Breast epithelium (tissue), 3 donors: ENCODE data around the gene HDAC4.

Source experiments
- CTCF ChIP-seq, 3 donors: fragments of 450-650 bp; IDR thresholded peaks; one replicate each; pipeline ENCODE4 v1.5.1; 2016 to 2017; ENCODE audit warnings: antibody characterized with exemption in 3 of 3, mild to moderate bottlenecking in 3 of 3, moderate library complexity in 3 of 3
- POLR2AphosphoS5 ChIP-seq, 3 donors: sonication (generic); formaldehyde crosslinking; IDR thresholded peaks; one replicate each; pipeline ENCODE4 v1.6.1; 2017; ENCODE audit warnings: antibody characterized with exemption in 3 of 3

GRCh38 chr2:239021651-239022436, 379.0 kb downstream of the HDAC4 start:
- TF ChIP-seq CTCF (IDR thresholded peaks at IDR 0.05) = no peak
- TF ChIP-seq POLR2AphosphoS5 (IDR thresholded peaks at IDR 0.05) = no peak
